HG02798 (cell line): ENCODE data around the gene SMIM26.
A peak's percentile ranks its signal among the peaks of the same experiment; 100 is the strongest.
"Not testable (repeated sequence)": the region's sequence is repeated elsewhere in the genome, so short reads cannot be mapped to it uniquely, and the experiment has no call there.

Experiments
- ATAC-seq: cut with Tn5 transposase; IDR thresholded peaks from one replicate; pipeline ENCODE4 v1.9.1; 2021; ENCODE audit warnings: mild to moderate bottlenecking; ENCODE audit not compliant: unreplicated experiment, poor library complexity

The SMIM26 gene

GRCh38 chr20:18566892-18567738 lies at the start of gene SMIM26:
Gene SMIM26 (plus strand): TSS chr20:18567432. CDS start chr20:18567479, 47 bp downstream.
- peak; percentile 99 for ATAC-seq

DNA sequence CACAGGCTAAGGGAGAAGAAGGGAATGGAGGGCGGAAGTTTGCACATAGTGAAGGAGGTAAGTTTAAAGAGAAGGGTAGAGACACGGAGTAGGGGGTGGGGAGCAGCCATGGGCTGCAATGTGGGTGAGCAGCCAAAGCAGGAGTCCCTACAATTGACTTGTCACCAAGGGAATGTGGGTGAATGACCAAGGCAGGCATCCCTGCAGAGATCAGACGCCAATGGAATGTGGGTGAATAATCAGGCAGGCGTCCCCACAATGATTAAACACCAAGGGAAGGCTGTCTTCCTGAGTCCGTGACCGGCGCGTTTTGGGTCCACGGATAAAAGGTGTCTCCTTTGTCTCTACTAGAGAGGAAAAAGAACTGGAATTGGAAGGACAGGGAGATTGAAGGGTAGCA lies 45.2 kb upstream of the SMIM26 start:
- ATAC-seq = not testable (repeated sequence)

DNA sequence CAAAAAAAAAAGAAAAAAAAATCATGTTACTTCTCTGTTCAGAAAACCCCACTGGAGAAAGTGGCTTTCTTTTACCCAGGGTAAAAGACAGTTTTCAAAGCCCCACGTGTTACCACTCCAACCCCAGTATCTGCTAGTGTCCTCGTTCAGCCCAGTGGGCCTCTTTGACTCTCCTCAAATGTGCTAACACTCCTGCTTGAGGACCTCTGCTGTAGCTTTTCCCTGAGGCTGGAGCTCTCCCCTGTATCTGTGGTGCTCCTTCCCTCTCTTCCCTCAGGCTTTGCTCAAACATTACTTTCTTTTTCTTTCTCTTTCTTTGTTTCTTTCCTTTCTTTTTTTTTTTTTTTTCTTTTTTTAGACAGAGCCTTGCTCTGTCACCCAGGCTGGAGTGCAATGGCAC lies 44.2 kb upstream of the SMIM26 start:
- ATAC-seq = no peak

- ATAC-seq = no peak
These were observed 42.6 kb upstream of the SMIM26 start for GRCh38 chr20:18524646-18525045.

DNA sequence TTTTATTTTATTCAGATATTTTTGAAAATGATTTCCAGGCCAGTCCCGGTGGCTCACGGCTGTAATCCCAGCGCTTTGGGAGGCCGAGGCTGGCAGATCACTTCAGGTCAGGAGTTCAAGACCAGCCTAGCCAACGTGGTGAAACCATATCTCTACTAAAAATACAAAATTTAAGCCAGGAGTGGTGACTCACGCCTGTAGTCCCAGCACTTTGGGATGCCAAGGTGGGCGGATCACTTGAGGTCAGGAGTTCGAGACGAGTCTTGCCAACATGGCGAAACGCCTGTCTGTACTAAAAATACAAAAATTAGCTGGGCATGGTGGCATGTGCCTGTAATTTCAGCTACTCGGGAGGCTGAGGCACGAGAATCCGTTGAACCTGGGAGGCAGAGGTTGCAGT lies 40.5 kb upstream of the SMIM26 start:
- ATAC-seq = not testable (repeated sequence)

DNA sequence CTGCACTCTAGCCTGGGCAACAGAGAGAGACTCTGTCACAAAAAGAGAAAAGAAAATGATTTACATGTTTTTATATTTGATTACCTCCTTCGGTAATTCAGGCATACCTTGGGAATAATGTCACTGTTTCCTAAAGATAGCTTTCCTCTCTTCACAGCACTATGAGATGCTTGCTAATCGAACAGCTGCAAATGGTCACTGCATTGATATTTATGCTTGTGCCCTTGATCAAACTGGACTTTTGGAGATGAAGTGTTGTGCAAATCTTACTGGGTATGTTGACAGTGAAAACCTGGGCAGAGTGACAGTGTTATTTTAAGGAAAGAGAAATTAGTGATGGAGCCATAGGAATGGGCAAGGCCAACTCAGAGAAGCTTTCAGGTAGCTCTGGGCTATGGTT lies 39.9 kb upstream of the SMIM26 start:
- no peak for ATAC-seq

DNA sequence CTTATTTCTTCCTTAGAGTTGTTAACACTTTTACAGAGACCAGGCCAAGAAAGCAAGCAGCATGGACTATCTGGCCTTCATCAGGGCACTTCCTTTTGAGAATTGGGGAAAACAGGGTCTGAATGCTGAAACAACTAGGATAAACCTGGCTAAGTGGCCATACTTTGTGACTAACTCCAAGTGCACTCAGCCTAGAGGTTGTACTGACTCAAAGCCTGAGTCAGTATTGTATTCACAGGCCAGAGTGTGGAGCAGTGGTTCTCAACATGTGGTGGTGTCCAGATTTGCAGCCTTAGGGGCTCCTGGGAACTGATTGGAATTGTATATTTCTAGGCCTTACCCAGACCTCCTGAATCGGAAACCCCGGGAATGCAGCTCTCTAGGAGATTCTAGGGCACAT lies 39.4 kb upstream of the SMIM26 start:
- no peak for ATAC-seq

DNA sequence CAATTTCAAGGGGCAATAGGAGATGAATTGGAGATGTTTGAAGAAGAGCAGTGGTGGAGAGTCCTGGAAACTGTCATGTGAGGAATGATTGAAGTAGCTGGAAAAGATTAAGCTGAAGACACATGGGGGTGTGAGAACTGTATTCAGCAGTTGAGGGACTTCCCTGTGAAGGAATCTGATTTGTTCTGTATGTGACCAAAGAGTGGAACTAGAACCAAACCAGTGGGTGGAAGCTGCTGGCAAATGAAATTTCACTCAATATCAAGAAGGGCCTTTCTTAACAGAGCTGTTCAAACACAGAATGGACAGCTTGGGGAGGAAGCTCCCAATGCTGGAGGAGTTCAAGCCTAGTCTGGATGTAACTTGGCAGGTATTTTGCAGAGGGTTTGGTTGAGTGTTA lies 38.2 kb upstream of the SMIM26 start:
- ATAC-seq = no peak

- ATAC-seq = no peak
These were observed 34.6 kb upstream of the SMIM26 start for GRCh38 chr20:18532626-18533025.

DNA sequence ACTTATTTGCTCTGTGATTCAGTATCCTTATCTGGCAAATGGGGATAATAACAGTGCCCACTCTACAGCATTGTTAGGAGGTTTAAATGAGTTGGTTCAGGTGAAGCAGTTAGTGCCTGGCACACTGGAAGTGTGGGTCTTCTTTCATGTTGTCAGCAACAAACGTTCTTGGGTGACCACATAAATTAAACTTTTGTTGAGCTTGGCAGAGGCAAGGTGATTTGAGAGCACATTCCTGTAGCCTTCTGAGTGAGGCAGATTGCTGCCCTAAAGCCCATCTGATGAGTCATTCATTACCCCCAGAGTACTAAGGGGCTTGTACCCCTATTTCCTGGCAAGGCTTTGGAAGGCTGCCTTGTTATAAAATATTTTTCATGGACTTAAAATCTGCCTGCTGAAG lies 33.7 kb upstream of the SMIM26 start:
- ATAC-seq = no peak

DNA sequence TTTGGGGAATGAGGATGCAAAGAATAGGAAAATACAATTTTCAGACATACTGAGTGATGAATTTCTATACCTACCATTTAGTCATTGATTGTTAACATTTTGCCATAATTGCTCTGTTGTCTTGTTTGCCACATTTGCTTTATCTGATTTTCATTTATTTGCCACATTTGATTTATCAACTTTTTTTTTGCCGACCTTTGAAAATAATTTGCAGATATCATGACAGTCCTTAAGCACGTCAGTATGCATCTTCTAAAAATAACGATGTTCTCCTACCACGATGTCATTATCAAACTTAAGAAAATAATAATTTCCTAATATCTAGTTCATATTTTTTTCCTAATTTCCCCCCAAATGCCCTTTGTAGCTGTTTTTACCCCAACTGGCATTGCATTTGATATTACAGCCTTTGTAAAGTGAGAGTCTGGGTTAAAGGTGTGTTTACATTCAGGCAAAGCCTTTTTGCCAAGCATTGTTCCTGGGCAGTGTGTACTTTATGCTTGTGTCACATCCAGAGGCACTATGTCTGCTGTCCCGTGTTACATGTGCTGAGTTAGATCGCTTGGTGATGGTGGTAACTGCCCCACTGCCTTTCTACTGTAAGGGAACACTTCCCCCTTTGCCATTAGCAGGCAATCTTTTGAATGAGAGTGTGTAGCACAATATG lies 33.1 kb upstream of the SMIM26 start:
- ATAC-seq = no peak

- no peak for ATAC-seq
These were observed 29.6 kb upstream of the SMIM26 start for GRCh38 chr20:18537651-18538050.

DNA sequence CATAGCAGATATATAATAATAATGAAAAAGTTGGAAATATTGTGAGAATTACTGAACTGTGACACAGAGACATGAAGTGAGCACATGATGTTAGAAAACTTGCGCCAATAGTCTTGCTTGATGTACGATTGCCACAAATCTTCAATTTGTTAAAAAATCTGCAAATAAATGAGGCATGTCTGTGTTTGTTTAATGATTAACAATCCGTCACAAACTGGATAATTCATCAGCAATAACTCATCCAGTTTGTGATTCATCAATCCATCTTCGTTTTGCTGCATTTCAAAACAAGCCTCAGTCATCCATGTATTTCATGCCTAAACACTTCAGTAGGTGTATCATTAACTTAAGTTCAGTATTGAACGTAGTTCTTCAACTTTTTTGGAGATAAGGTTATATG lies 25.5 kb upstream of the SMIM26 start:
- no peak for ATAC-seq

DNA sequence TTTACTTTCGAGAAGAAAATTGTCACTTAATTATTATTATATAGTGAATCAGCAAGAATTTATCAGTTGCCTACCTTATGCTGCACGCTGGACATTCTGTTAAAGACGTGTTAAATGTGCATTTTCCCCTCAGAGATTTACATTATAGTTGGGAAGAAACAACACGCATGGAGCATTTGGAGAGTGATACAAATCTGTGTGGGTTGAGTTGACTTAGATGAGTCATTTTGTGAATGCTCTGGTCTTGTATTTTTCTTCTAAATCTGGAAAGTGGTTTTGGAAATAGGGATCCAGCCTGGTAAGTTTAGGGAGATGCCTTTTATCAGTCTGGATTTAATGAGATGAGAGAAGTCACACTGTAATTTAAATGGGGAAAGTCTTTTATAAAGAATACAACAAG lies 24.0 kb upstream of the SMIM26 start:
- no peak for ATAC-seq

GRCh38 chr20:18543932-18544331 lies 23.3 kb upstream of the SMIM26 start:
- ATAC-seq = no peak

DNA sequence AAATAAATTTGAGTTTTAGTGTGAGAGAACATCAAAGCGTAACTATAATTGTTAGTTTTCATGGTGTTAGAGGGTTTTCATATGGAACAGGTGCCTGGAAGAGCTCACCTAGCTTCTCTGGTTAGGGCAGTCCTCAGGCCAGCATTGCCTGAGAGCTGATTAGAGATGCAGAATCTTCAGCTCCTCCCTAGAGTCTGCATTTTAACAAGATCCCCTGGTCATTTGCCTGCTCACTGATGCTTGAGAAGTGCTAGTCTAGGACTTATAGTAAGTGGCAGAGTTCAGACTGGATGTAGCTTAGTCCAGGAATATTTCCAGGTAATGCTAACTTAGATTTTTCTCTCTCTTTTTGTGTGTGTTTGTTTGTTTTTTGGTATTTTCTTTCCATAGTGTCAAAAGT lies 21.7 kb upstream of the SMIM26 start:
- ATAC-seq = no peak

DNA sequence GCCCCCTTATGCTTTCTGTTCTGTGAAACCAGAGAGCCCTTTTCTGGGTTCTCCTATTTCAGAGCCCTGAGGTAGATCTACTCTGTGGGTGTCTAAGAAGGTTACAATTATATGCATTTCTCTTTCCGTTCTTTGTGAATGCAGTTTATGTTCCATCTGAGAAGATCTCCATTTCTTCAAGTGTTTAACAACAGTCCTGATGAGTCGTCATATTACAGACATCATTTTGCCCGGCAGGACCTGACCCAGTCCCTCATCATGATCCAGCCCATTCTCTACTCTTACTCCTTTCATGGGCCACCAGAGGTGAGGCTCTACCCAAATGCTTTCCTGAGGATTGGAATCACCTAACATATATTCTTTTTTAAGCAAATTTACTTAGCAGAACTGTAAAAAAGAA lies 18.8 kb upstream of the SMIM26 start:
- ATAC-seq = no peak

DNA sequence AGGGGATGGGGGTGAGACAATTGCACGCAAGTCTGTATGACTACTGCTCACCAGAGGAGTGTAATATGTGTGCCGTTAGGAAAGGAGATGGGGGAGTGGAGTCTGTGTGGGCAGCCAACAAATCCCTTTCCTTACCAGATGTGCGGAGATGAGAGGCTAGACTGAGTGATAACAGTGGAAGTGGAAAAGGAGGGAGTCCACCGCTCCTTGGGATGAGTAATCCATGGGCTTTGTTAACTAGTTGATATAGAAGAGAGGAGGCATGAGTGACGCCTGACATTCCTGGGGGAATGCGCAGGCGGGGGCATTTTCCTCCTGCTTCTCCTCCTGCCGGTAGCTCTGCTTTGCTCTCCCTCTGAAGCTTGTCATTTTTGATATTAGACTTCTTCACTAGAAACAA lies 13.5 kb upstream of the SMIM26 start:
- no peak for ATAC-seq

DNA sequence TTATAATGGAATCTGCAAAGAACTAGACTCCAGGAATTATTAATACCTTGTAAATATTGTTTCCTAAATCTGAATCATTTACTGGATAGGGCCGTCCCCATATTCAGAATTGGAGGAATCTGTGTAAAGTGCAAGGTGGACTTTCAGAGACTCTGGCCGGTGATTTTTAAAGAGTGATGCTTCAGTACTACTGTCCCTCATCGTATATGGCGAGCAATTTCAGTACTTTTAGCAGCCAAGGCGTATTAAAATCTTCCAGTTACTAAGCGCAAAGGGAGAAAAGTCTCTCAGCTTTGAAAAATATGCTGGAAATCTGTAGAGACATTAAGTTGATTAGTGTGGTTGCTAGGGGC lies 483 bp downstream of the SMIM26 start:
- ATAC-seq = no peak

GRCh38 chr20:18571009-18571408 lies 3.8 kb downstream of the SMIM26 start:
- no peak for ATAC-seq

GRCh38 chr20:18571578-18571977 lies 4.3 kb downstream of the SMIM26 start:
- no peak for ATAC-seq

- no peak for ATAC-seq
These were observed 10.7 kb downstream of the SMIM26 start for GRCh38 chr20:18577942-18578341.
